Measurements from ENCODE around the gene TTC9B. TPM values are rescaled to one million over a fixed set of nuclear protein-coding genes. Genes with fewer than 3 reads are reported as not detected.
A peak's percentile ranks its signal among the peaks of the same experiment; 100 is the strongest.

Gene TTC9B
- total RNA-seq, 1 experiment from 2014 or later = not detected

DNA sequence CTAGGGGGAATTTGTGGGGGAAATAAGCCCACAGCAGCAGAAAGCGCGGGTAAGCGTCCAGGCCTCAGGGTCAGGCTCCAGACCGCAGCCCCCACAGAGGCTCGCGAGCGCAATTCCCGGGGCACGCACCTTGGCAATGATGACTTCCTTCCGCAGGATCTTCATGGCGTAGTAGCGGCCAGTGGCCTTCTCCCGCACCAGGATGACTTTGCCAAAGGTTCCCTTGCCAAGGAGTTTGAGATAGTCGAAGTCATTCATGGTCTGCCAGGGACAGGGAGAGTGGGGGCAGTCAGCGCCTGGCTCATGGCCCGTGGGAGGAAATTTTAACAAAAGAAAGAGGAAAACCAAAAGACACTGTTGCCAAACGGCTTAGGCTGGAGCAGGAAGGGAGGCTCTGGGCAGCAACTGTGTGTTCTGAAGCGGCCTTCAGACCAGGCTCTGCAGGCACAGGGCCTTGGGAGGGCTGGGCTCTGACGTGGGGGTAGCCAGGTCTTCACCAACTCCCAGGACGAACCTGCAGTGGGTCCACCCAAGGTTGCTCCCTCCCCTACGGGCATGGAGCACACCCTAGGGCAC is 23.7 kb upstream of the TTC9B start:
- peaks cover 9% of the 10 kb centered on the region for H3K36me3 ChIP-seq (replicated peaks; ENCODE audit: control insufficient read depth, insufficient read depth, low read length)
- no peak overlapping the region for H3K4me3 ChIP-seq (ENCODE audit: insufficient read depth, low read depth, low read length)
- H3K27me3 ChIP-seq (ENCODE audit: control insufficient read depth, insufficient read depth, low read length) = no peaks in the 10 kb centered on the region

DNA sequence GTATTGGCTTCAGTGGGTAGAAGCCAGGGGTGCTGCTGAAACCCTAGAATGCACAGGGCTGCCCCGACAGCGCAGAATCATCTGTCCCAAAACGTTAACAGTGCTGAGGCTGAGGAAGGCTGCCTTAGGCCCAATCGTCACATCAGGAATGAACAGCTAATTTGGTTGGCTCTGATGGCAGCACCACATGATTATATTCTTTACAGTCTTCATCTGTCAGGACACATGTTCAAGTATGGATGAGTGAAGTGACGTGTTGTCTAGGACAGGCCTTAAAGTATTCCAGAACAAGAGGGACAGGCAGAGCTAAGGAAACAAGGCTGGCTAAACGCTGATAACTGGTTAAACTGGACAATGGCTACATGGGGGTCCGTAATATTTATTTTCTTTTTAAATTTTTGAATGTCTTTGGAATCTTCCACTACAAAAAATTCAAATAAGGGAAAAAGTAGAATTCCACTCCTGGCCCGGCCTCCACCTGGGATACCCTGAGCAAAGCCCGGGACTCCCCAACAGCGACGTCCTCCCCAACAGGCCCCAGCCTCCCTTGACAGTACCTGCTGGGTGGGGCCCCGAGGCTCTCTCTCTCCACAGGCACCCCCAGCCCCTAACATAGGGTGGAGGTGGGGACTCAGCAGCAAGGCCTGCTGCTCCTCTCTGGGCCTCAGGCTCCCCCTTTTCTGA is 23.1 kb upstream of the TTC9B start:
- Histone ChIP-seq H3K27me3 (ENCODE audit: control insufficient read depth, insufficient read depth, low read length) (no peaks in the 10 kb centered on the region), H3K36me3 (replicated peaks; ENCODE audit: control insufficient read depth, insufficient read depth, low read length) (peaks cover 9% of the 10 kb centered on the region), H3K4me3 (ENCODE audit: insufficient read depth, low read depth, low read length) (no peak overlapping the region)
- no peak for DNase-seq

More for the DNA sequence above, 23.7 kb upstream of the TTC9B start:
- no peak for DNase-seq

DNA sequence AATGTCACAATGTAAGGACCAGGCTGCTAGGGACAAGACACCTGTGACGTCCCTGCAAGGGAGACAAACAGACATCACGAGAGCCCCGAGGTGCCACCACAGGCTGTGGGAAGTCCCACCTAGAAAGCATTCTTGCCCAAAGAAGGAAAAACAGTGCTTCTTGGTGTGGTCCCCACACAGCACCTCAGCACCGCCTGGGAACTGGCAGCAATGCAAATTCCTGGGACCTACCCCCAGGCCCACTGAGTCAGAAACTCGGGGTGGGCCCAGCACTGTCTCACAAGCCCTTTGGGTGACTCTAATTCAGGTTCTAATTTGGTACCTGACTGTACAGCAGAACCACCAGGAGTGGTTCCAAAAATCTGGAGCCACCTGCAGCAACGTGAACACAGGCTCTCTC is 22.1 kb upstream of the TTC9B start:
- DNase-seq = no peak
- Histone ChIP-seq H3K4me3 (ENCODE audit: insufficient read depth, low read depth, low read length) (no peak overlapping the region), H3K36me3 (replicated peaks; ENCODE audit: control insufficient read depth, insufficient read depth, low read length) (peaks cover 11% of the 10 kb centered on the region), H3K27me3 (ENCODE audit: control insufficient read depth, insufficient read depth, low read length) (no peaks in the 10 kb centered on the region)

DNA sequence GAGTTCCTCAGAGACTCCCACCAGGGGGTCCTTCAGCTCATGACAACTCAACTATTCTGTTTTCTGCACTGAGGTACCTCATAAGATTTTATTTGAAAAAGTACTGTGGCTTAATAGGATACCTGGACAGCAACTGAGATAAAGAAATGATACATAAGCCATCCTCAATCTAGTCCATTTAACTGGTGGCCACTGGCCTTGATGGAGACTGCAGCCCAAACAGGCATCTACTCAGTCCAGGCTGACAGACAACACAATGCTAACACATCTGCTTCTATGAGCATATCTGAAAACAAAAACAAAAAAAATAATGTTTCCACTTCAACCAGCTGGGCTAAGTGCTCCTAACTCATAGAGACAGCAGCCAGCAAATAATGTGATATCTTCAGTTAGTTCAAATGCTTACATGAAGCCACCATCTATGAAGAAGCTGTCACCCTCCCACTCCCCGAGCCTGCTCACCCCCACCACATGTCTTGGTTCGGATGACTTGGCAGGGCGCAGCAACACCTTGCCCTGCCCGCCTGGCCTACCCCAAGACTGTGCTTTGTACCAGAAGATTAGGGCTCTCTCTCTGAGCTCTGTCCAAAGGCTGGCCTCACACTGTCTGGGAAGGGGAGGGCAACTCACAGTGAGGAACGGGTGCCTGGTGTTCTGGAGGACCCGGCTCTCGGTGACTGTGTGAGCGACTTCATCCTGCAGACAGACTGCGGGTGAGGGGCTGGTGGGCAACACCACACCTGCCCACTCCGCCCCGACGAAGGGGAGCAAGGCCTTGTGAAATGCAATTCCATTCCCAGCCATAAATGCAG is 21.4 kb upstream of the TTC9B start:
- H3K36me3 ChIP-seq (replicated peaks; ENCODE audit: control insufficient read depth, insufficient read depth, low read length) = peaks cover 13% of the 10 kb centered on the region
- DNase-seq = no peak
- no peak overlapping the region for H3K4me3 ChIP-seq (ENCODE audit: insufficient read depth, low read depth, low read length)
- H3K27me3 ChIP-seq (ENCODE audit: control insufficient read depth, insufficient read depth, low read length) = no peaks in the 10 kb centered on the region

DNA sequence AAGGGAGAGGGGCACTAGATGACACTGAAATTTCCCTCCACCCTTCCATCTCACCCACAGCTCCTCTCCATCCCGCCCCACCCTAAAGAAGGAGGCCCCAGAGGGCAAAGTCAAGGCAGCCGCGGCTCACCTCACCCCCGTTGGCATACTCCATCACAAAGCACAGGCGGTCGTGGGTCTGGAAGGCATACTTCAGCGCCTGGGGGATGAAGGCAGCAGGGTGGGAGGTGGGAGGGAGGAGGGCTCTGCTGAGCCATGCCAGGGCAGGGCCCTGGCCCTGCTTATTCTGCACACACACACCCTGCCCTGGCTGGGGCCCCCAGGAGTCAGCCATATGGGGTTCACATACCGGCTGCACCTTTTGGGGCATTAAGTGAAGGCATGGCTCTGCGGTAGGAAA is 20.6 kb upstream of the TTC9B start:
- Histone ChIP-seq H3K4me3 (ENCODE audit: insufficient read depth, low read depth, low read length) (no peak overlapping the region), H3K27me3 (ENCODE audit: control insufficient read depth, insufficient read depth, low read length) (no peaks in the 10 kb centered on the region), H3K36me3 (replicated peaks; ENCODE audit: control insufficient read depth, insufficient read depth, low read length) (peaks cover 13% of the 10 kb centered on the region)
- DNase-seq = no peak

DNA sequence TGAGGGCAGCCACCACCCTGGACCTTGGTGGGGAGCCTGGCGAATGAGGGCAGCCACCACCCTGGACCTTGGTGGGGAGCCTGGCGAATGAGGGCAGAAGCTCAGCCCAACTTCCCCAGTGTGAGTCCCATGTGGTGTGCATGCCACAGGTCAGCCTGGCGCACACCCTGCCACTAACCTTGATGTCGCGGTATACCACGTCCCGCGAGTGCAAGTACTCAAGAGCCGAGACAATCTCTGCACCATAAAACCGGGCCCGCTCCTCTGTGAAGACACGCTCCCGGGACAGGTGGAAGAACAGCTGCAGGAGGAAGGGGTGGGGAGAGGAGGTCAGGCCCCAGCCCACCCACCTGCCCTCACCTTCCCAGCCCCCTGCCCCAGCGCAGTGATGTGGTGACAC is 19.6 kb upstream of the TTC9B start:
- no peaks in the 10 kb centered on the region for H3K27me3 ChIP-seq (ENCODE audit: control insufficient read depth, insufficient read depth, low read length)
- H3K36me3 ChIP-seq (replicated peaks; ENCODE audit: control insufficient read depth, insufficient read depth, low read length) = peaks cover 13% of the 10 kb centered on the region
- H3K4me3 ChIP-seq (ENCODE audit: insufficient read depth, low read depth, low read length) = no peak overlapping the region
- DNase-seq = no peak

DNA sequence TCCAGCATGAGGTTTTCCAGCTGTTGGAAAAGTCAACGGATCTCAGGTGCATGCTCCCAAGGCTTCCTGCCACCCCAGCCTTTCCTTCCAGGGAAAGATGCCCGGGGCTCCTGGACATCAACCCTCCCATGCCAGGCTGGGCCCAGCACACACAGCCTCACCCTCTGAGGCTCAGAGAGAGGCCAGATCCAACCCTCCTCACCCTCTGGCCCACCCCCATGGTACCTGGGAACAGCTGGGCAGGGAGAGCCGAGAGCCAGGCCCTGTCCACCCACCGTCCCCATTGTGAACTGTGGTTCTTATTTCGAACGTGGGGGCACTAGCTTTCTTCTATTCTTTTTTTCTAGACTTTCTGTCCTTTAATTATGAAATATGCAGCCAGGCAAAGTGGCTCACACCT is 18.2 kb upstream of the TTC9B start:
- H3K36me3 ChIP-seq (replicated peaks; ENCODE audit: control insufficient read depth, insufficient read depth, low read length) = peaks cover 13% of the 10 kb centered on the region
- no peak overlapping the region for H3K4me3 ChIP-seq (ENCODE audit: insufficient read depth, low read depth, low read length)
- H3K27me3 ChIP-seq (ENCODE audit: control insufficient read depth, insufficient read depth, low read length) = no peaks in the 10 kb centered on the region
- DNase-seq = no peak

DNA sequence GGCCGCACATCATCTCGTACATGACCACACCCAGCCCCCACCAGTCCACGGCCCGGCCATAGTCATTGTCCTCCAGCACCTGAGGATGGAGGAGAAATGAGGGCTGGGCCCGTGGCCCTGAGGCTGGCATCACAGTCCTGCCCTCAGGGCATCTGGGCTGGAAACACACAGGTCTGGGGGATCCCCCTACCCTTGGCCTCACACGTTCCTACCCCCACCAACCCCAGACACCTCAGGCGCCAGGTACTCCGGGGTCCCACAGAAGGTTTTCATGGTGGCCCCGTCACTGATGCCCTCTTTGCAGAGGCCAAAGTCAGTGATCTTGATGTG is 17.8 kb upstream of the TTC9B start:
- H3K27me3 ChIP-seq (ENCODE audit: control insufficient read depth, insufficient read depth, low read length) = no peaks in the 10 kb centered on the region
- H3K4me3 ChIP-seq (ENCODE audit: insufficient read depth, low read depth, low read length) = no peak overlapping the region
- peaks cover 13% of the 10 kb centered on the region for H3K36me3 ChIP-seq (replicated peaks; ENCODE audit: control insufficient read depth, insufficient read depth, low read length)
- no peak for DNase-seq

DNA sequence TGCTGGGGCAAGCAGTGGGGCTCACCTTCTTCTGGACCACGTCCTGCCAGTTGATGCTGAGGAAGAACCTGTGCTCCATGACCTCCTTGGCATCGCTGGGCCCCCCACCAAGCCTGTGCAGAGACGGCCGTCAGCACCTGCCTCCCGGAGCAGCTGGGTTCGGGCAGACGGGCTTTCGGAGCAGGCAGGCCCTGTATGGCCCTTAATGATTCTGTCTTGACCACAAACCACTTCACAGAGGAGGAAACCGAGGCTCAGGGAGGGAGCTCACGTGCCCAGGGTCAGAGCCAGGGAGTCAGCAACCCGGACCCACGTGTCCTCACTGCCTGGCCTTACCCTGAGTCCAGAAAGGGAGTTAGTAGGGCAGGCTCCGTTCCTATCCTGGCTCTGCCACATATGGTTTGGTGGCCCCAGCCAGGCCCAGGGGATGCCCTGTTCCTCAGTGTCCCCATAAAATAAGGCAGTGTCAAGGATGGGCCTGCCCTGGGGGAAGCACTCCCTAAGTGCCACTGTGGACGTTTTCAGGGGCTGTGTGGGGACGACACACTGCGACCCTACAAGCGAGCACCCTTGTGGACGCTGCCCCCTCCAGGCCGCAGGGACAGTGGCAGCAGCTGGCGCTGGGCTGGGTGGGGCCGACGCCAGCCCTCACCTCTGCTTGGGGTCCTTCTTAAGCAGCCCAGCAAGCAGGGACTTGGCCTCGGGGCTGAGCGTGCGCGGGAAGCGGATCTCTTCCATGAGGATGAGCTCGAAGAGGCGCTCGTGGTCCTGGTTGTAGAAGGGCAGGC is 17.2 kb upstream of the TTC9B start:
- DNase-seq = peak; percentile 92
- peaks cover 13% of the 10 kb centered on the region for H3K36me3 ChIP-seq (replicated peaks; ENCODE audit: control insufficient read depth, insufficient read depth, low read length)
- H3K4me3 ChIP-seq (ENCODE audit: insufficient read depth, low read depth, low read length) = no peak overlapping the region

DNA sequence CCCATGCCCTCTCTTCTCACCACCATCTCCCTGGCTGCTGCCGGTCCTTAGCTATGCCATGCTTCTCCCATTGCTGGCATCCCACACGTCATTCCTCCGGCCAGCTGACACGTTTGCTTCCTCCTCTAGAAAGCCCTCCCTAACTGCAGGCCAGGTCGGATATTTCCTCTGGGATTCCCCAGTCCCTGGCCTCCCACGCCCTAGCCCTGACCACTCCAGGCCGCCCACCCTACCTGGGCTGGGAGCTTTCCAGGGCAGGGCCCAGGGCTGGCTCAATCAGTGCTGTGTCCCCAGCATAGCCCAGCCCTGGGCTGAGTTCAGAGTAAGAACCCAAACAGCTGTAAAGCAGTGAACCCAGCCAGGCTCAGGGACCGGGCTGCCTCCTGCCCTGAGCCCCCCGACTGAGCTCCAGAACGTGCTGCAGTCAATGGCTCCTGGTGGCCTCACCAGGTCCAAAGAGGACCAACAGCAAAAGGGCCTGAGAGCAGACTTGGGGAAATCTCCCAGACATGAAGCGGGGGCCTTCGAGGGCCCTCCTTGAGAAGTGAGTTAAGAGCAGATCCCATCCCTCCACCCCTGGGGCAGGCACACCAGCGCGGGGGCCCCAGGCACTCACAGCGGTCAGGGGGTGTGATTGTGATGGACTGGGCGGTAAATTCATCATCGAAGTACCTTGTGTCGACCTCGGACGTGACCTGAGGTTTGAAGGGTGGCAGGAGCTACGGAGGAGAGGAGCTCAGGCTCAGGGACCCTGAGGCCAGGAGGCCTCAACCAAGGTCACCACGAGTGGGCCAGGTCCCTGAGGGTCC is 16.4 kb upstream of the TTC9B start:
- Histone ChIP-seq H3K36me3 (replicated peaks; ENCODE audit: control insufficient read depth, insufficient read depth, low read length) (peaks cover 8% of the 10 kb centered on the region), H3K27me3 (ENCODE audit: control insufficient read depth, insufficient read depth, low read length) (no peaks in the 10 kb centered on the region), H3K4me3 (ENCODE audit: insufficient read depth, low read depth, low read length) (no peak overlapping the region)
- no peak for DNase-seq

More for the DNA sequence above, 17.2 kb upstream of the TTC9B start:
- H3K27me3 ChIP-seq (ENCODE audit: control insufficient read depth, insufficient read depth, low read length) = no peaks in the 10 kb centered on the region

DNA sequence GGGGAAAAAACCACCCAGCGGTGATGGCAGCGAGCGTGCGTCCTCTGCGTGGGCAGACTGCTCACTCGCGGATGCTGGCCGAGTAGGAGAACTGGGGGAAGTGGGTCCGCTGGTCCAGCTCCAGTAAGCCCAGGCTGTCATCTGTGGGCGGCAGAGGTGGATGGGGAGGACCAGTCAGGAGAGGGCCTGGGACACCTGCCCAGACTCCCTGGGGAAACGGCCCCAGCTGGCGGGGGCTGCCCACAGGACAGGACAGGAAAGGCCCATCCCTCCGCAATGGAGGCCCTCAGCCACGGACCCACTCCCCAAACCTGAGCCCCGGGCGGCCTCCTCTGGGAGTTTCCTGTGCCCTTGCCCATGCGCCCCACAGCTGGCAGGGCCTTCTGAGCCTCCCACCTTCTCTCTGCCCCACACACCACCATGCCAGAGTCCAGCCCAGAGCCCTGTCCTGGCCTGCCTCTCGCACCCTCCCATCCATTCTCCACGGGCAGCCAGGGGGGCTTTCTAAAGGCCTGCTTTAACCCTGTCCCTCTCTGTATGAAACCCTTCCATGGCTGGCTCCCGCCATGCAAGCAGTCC is 15.7 kb upstream of the TTC9B start:
- no peak for DNase-seq
- peaks cover 4% of the 10 kb centered on the region for H3K36me3 ChIP-seq (replicated peaks; ENCODE audit: control insufficient read depth, insufficient read depth, low read length)
- no peak overlapping the region for H3K4me3 ChIP-seq (ENCODE audit: insufficient read depth, low read depth, low read length)
- H3K27me3 ChIP-seq (ENCODE audit: control insufficient read depth, insufficient read depth, low read length) = no peaks in the 10 kb centered on the region

DNA sequence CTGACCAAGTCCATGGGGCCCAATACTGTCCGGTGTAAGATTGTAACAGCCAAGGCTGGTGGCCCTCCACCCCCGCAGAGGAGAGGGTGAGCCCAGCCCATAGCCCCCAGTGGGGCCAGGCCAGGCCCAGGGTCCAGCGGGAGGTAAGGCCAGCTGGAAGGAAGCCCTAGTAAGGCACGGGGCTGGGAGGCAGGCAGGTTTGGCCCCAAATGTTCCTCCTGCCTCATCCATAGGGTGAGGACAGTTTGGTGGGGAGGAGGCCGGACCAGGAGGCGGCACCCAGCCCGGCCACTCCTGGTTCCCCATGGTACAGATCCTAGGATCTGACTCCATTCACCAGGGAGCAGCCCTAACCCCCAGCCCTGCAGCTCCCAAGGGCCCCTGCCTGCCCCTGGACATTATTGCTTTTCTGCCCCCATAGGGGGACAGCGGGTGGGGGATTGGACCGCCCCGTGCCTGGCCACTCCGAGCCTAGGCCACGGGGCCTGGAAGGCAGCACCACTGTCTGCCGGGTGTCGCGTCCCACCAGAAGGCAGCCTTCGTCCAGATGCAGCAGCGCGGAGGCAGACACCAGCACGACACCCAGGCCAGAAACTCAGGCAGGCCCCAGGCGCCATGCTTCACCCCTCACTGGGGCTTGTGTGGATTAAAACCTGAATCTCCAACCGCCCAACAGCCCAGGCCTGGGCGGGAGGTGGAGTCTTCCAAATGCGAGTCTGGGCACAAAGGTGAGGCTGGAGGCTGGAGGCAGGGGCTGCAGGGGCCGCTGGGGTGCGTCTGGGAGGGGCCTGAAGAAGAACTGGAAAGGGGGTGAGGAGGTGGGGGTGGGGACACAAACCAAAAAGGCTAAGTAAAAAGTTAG is 15.0 kb upstream of the TTC9B start:
- Histone ChIP-seq H3K4me3 (ENCODE audit: insufficient read depth, low read depth, low read length) (no peak overlapping the region), H3K27me3 (ENCODE audit: control insufficient read depth, insufficient read depth, low read length) (no peaks in the 10 kb centered on the region), H3K36me3 (replicated peaks; ENCODE audit: control insufficient read depth, insufficient read depth, low read length) (peaks cover 4% of the 10 kb centered on the region)
- peak; percentile 69 for DNase-seq

DNA sequence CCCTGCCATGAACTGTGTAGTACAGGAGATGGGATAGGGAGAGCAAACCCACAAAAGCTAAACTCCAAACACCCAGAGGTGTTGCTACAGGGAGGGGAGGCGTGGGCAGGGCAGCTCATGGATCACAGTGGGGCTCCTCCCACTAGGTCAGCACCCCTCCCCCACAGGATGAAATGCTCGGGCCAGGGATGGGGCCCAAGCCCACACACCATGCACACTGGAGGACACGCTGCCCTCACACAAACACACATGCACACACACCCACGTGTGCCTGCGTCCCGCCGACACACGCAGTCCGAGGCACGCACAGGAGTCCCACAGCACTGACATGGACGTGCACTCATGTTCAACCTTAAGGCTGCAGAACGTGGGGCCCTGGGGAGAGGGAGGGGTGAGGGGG is 14.3 kb upstream of the TTC9B start:
- peak; percentile 79 for DNase-seq
- no peaks in the 10 kb centered on the region for H3K27me3 ChIP-seq (ENCODE audit: control insufficient read depth, insufficient read depth, low read length)
- no peak overlapping the region for H3K4me3 ChIP-seq (ENCODE audit: insufficient read depth, low read depth, low read length)
- H3K36me3 ChIP-seq (replicated peaks; ENCODE audit: control insufficient read depth, insufficient read depth, low read length) = peaks cover 4% of the 10 kb centered on the region
